IPS-NIHi7 (cell line): ENCODE measurements around the gene PKDCC.
A peak's percentile ranks its signal among the peaks of the same experiment; 100 is the strongest.
"Not testable (repeated sequence)": the region's sequence is repeated elsewhere in the genome, so short reads cannot be mapped to it uniquely, and the experiment has no call there.

Source experiments
- DNase-seq: peaks from one replicate; pipeline ENCODE4 v3.0.0; 2012; ENCODE audit warnings: mixed read lengths; ENCODE audit errors: extremely low spot score

PKDCC gene

DNA sequence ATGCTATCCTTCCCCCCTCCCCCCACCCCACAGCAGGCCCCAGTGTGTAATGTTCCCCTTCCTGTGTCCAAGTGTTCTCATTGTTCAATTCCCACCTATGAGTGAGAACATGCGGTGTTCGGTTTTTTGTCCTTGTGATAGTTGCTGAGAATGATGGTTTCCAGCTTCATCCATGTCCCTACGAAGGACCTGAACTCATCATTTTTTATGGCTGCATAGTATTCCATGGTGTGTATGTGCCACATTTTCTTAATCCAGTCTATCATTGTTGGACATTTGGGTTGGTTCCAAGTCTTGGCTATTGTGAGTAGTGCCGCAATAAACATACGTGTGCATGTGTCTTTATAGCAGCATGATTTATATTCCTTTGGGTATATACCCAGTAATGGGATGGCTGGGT is 17.9 kb downstream of the PKDCC start:
- not testable (repeated sequence) for DNase-seq

- not testable (repeated sequence) for DNase-seq
These were observed 19.2 kb downstream of the PKDCC start for GRCh38 chr2:42067001-42067400.

DNA sequence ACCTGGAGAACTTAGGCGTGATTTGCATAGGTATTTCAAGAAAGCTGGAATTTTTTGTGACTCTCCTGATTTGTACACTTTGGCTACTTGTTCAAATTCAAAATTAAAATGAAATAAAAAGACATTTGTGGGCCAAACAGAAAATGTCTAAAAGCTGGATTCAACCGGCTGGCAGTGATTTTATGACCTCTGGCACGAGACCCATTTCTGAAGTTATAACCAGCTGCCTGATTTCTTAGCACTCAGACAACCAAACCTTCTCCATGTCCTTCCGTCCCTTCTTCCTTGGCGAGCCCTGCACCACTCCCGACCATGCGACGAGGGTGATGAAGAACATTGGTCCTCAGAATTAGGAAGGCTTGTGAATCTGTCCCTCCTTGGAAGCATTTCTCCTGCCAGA is 19.7 kb downstream of the PKDCC start:
- DNase-seq: no peak

GRCh38 chr2:42068571-42069178 is 20.9 kb downstream of the PKDCC start:
- DNase-seq: no peak

- DNase-seq: no peak
These were observed 21.7 kb downstream of the PKDCC start for GRCh38 chr2:42069568-42069967.

GRCh38 chr2:42071791-42072190 is 24.0 kb downstream of the PKDCC start:
- no peak for DNase-seq

DNA sequence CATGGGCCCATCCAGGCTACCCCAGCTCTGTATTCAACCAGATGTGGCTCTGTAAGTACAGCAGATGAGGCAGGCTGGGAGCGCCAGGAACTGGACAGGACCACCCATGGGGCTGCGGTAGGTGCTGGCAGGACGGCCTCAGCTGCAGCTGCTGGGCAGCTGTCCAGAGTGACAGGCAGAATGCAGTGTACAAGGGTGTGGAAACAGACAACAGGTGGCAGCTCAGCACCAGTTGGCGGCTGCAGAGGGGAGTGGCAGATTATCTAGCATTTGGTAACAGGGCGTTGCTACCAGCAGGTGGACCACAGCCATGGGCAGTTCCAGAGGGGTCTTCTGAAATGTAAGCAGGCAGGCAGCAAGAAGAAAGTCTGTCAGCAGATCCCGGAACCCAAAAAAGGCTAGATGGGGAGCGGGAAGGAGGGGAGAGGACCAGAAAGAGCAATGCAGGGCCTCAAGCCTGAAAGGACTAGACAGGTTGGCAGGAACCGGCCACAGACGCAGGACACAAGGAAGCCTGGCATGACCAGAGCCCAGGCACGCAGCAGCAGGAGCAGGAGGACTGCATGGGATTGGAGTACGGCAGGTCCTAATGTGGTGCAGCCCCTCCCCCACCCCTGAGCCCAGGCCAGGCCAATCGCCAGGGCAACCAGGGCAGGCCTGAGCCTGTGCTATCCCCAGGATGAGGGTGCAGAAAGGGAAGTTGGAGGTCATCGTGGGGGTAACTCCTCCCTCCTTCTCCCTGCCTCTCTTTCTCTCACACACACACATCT is 24.7 kb downstream of the PKDCC start:
- DNase-seq: no peak

DNA sequence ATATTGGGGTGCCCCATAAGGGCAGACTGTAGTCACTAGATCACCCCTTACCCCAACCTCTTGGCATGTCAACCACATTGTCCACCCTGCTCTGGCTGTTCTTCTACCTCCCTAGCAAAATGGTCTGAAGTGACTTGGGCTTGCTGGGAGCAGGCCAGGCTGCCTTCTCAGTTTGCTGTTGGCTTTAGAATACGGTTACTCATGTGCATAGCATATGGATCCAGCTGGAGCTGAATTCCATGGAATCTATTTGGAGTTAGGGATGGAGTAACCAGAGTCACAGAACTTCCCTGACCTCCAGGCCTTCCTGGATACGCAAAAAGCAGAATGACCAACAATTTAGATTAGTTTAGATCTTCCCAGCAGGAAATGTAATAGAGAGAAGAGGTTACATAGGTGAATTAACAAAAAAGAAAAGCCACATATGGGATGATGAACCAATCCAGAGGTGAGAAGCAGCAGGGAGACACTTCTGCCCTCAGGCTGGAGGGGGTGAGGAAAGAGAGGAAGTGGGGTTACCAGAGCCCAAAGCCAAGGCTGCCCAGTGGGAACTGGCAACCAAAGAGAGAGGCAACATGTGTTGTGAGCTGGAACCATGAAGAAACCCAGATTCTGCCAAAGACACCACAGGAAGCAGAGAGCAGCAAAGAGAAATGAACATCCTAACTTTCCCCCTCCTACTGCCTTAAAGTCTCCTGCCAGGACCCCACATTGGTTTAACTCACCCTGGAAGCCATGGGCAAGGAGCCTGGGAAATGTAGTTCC is 26.1 kb downstream of the PKDCC start:
- DNase-seq: no peak

GRCh38 chr2:42074661-42075060 is 26.8 kb downstream of the PKDCC start:
- DNase-seq: peak; percentile 57

DNA sequence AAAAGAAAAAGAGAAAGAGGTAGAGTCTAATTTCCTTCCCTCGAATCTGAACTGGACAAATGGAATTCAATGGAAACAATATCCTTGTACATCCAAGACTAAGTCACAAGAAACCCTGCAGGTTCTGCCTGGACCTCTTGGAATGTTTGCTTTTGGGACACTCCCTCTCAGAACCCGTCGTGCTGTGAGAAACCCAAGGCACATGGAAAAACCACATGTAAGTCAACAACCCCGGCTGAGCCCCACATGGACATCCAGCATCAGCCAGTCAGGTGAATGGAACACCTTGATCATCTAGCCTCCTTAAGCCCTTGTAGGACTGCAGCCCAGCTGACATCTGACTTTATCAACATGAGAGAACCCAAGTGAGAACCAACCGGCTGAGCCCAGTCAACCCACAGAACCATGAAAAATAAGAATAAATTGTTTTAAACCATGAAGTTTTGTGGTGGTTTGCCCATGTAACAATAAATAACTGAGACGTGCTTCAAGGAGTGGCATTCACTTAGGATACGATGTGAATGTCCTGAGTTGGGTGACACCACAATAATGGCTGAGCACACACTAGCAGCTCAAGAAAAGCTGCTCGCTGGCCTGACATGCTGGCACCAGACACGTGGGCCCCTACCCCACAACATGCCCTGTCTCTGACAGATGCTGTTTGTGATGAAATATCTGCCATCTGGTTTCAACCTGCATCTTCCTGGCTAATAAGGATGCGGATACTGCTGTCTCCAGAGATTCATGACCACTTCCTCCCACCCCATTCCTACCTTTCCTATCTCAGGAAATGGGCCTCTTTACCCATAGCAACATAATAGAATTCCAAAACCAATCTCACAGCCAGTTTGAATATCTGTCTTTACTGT is 28.8 kb downstream of the PKDCC start:
- DNase-seq: no peak

DNA sequence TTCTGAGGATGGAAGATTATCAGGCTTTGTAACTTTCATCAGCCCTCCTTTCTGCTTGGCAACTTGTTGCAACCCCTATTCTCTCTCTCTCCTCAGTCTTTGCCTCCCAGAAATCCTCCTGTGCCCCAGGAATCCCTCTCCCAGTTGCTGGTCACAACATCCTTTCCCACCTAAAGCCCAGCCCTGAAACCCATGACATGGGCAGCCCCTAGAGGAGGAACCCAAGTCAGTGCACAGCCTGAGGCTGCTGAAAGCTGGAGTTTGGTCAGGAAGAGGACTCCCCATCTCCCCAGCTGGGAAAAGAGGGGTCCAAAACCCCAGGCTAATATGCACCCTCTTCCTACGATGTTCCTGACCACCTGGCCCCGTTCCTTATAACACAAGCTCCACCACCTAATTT is 29.5 kb downstream of the PKDCC start:
- DNase-seq: no peak

GRCh38 chr2:42079737-42080287 is 32.0 kb downstream of the PKDCC start:
- DNase-seq: no peak

DNA sequence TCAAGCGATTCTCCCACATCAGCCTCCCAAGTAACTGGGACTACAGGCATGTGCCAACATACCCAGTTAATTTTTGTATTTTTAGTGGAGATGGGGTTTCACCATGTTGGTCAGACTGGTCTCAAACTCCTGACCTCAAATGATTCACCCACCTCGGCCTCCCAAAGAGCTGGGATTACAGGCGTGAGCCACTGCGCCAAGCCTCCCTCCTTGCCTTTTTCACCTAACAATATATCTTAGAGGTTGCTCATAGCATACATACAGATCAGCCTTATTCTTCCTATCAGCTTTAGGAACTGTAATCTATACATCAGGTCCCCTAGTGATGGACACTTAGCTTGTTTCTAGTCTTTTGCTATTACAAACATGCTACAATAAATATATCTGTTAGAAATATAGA is 33.3 kb downstream of the PKDCC start:
- DNase-seq: not testable (repeated sequence)

DNA sequence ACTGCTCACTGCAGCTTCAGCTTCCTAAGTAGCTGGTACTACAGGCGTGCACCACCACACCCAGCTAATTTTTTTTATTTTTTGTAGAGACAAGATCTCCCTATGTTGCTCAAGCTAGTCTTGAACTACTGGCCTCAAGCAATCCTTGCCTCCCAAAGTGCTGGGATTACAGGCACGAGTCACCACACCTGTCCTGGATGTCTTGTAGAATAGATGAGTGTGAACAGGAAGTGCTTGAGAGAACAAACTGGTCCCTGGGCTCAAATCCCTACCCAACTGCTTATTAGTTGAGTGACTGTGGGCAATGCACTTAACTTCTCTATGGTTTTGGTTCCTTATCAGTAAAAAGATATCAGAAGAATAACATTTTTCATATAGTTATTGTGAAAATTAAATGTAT is 34.2 kb downstream of the PKDCC start:
- no peak for DNase-seq

DNA sequence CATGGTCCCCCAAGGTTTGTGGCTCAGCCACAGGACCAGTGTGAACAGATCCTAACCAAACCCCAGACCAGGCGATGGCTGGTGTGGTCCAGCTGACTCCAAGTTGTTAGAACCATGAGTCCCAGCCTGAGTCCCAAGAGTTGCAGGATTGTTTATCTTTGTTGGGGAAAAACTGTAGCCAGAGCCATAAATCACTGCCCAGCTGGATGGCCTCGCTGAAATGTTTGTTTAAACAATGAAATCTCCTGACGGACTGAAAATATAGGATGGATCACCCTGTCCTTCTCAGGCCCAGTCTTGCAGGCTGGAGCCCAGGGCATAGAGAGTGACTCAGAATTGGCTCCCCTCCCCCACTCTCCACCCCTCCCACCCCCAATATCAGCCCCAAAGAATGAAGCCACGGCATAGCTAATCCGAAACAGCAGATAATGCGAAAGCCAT is 36.4 kb downstream of the PKDCC start:
- DNase-seq: no peak

- not testable (repeated sequence) for DNase-seq
These were observed 37.2 kb downstream of the PKDCC start for GRCh38 chr2:42085070-42085469.

GRCh38 chr2:42085706-42086487 is 38.1 kb downstream of the PKDCC start:
- no peak for DNase-seq

- peak; percentile 74 for DNase-seq
These were observed 38.7 kb downstream of the PKDCC start for GRCh38 chr2:42086500-42086953.

DNA sequence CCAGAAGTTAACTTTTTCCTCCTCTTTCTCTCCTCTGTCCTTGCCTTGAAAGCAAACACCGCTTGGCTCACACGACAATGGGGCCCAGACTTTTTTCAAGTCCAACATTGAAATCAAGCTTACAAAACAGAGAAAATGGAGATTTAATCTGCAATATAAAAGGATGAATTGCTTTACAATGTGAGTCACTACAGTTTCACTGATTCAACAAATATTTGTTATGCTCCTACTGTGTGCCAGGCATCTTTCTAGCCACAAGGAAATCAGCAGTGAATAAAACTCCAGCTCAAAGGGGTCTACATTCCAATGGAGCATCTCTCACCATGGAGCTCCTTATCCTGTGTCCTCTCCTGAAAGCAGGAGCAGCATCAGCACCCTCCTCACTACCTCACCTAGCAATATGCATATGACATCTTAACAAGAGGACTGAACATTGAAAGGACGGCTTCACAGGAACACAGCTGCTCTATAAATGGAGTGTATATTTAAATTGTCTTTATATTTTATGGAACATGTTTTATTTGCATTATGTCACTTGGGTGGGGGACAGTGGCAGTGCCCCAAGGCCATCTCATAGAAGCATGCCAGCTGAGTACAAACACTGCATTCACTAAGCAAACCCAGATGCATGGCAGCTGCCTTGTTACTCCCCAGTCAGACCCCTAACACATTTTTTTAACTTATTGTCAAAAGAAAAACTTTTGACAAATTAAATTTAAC is 39.5 kb downstream of the PKDCC start:
- no peak for DNase-seq

- DNase-seq: no peak
These were observed 40.0 kb downstream of the PKDCC start for GRCh38 chr2:42087857-42088195.
